Transverse colon (tissue), 4 donors: Measurements from ENCODE around the gene NRARP. TPM values are rescaled to one million over a fixed set of nuclear protein-coding genes. Genes with fewer than 3 reads are reported as not detected.

Experiments used
- DNase-seq: peaks from one replicate; pipeline ENCODE4 v3.0.0-alpha.2; 2019
- H3K27ac ChIP-seq, 4 donors: fragments of 200-600 bp; sonication (generic); 2 replicates each; pipeline ENCODE4 v1.5.1; 2016 to 2018; ENCODE audit warnings: inconsistent platforms in 4 of 4
- H3K27me3 ChIP-seq: fragments of 200-600 bp; sonication (generic); 2 replicates; pipeline ENCODE4 v1.5.1; 2017; ENCODE audit warnings: inconsistent platforms
- H3K36me3 ChIP-seq, 4 donors: fragments of 200-600 bp; sonication (generic); 2 replicates each; pipeline ENCODE4 v1.5.1; 2017 to 2019; ENCODE audit warnings: inconsistent platforms in 4 of 4
- H3K4me1 ChIP-seq, 4 donors: fragments of 200-600 bp; sonication (generic); 2 replicates each; pipeline ENCODE4 v1.5.1; 2017 to 2020; ENCODE audit warnings: inconsistent platforms in 4 of 4
- H3K4me3 ChIP-seq, 4 donors: fragments of 200-600 bp; sonication (generic); 1 replicate in 1 of 4; 2 replicates in 3 of 4; pipeline versions ENCODE4 v1.5.1 to v1.6.1; 2017 to 2019; ENCODE audit warnings: inconsistent platforms in 4 of 4
- H3K9me3 ChIP-seq, 2 donors: fragments of 200-600 bp; sonication (generic); 2 replicates each; pipeline ENCODE4 v1.5.1; 2017 to 2019; ENCODE audit warnings: inconsistent platforms in 2 of 2
- EP300 ChIP-seq: sonication (generic); formaldehyde crosslinking; IDR thresholded peaks from one replicate; pipeline ENCODE4 v1.6.1; 2017; ENCODE audit warnings: antibody characterized with exemption, low read depth
- POLR2A ChIP-seq: fragments of 450-650 bp; IDR thresholded peaks from one replicate; pipeline ENCODE4 v1.6.1; 2016; ENCODE audit warnings: antibody characterized with exemption, mild to moderate bottlenecking, moderate library complexity
- POLR2AphosphoS5 ChIP-seq, 3 donors: sonication (generic); formaldehyde crosslinking; IDR thresholded peaks; one replicate each; pipeline ENCODE4 v1.6.1; 2016; ENCODE audit warnings: antibody characterized with exemption in 3 of 3
- WGBS, 2 donors: methylation state at CpG; one replicate each; pipeline ENCODE4 v1.1.5; 2018; ENCODE audit warnings: low coverage in 1 of 2; 5-methylcytosine and 5-hydroxymethylcytosine counted together
- in situ Hi-C, 4 donors: fragments of 200-750 bp; cut with MboI; loops; one replicate each; pipeline versions ENCODE4 v1.15.0 to v1.15.1; 2017; ENCODE audit warnings: low sequenced_read_pairs in 3 of 4, low pct_ligation_motif_present in 1 of 4, low pct_unique_long_range_greater_than_20kb in 1 of 4
- intact Hi-C: fragments of 100-400 bp; cut with DNase I; formaldehyde crosslinking; loops from one replicate; pipeline ENCODE4 v1.15.1; 2023; ENCODE audit warnings: low total_unique reads
- total RNA-seq, 4 donors: library from RNA; depleted of rRNA; stranded (reverse); fragments of >200 nt; gene quantifications; one replicate each; pipeline ENCODE4 v1.1.0, GENCODE V29; 2016
- TF ChIP-seq, protein P1 (sequence below), 5 experiments: fragments of 200-600 bp in 3 of 5; fragments of 450-650 bp in 2 of 5; sonication (generic) in 3 of 5; IDR thresholded peaks; 1 replicate in 2 of 5; 2 replicates in 3 of 5; pipeline ENCODE4 v1.5.1; 2016 to 2017; ENCODE audit warnings: antibody characterized with exemption in 5 of 5, inconsistent platforms in 3 of 5, mild to moderate bottlenecking in 2 of 5, moderate library complexity in 1 of 5

NRARP gene
- total RNA-seq, 4 donors from 2014 or later, result 92.0 to 343 (median 134) TPM

DNA sequence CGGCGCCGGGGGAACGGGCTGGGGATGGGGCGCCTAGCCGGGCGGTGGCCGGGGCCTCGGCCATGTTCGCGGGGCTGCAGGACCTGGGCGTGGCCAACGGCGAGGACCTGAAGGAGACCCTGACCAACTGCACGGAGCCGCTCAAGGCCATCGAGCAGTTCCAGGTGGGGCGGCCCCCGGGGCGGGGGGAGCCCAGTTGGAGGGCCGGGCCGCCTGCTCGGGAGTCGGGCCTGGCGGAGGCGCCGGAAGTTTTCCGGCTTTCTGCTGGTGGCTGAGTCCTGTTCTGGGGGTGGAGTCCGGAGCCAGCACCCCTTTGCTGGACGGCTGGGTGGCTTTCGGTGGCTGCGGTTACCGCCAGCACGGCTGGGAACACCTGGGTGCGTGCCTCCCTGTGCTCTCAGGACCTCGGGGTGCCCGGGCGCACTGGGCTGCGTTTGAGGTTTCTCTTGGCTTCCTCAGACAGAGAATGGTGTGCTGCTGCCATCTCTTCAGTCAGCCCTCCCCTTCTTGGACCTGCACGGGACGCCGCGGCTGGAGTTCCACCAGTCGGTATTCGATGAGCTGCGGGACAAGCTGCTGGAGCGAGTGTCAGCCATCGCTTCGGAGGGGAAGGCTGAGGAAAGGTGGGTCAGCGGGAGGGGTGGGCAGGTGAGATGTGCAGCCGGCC, 46.5 kb downstream of the NRARP start:
- intact Hi-C loops, result no loop called here
- Histone ChIP-seq H3K27ac (peak overlapping the region; percentile 88 to 91 (median 89)), H3K4me3 (peak overlapping the region; percentile 90 to 98 (median 96)), H3K27me3 (no peaks in the 10 kb centered on the region), H3K36me3 (peaks cover 0 to 7% (median 3%) of the 10 kb centered on the region in 4 donors), H3K4me1 (peaks cover 21 to 31% (median 24%) of the 10 kb centered on the region in 4 donors), H3K9me3 (no peaks in the 10 kb centered on the region)
- 1% methylated on average over 45 of the region's 51 CpGs; no CpG with 5 or more reads in 1 of the 2 donors for WGBS, 2 donors
- DNase-seq, result peak; percentile 60
- no peak for TF ChIP-seq EP300
- TF ChIP-seq POLR2AphosphoS5 (IDR thresholded peaks at IDR 0.05), result no peak
- TF ChIP-seq POLR2A, result peak; percentile 6
- TF ChIP-seq, protein P1, sequence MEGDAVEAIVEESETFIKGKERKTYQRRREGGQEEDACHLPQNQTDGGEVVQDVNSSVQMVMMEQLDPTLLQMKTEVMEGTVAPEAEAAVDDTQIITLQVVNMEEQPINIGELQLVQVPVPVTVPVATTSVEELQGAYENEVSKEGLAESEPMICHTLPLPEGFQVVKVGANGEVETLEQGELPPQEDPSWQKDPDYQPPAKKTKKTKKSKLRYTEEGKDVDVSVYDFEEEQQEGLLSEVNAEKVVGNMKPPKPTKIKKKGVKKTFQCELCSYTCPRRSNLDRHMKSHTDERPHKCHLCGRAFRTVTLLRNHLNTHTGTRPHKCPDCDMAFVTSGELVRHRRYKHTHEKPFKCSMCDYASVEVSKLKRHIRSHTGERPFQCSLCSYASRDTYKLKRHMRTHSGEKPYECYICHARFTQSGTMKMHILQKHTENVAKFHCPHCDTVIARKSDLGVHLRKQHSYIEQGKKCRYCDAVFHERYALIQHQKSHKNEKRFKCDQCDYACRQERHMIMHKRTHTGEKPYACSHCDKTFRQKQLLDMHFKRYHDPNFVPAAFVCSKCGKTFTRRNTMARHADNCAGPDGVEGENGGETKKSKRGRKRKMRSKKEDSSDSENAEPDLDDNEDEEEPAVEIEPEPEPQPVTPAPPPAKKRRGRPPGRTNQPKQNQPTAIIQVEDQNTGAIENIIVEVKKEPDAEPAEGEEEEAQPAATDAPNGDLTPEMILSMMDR (IDR thresholded peaks at IDR 0.05), result no peak
- in situ Hi-C loops, result no loop called here

DNA sequence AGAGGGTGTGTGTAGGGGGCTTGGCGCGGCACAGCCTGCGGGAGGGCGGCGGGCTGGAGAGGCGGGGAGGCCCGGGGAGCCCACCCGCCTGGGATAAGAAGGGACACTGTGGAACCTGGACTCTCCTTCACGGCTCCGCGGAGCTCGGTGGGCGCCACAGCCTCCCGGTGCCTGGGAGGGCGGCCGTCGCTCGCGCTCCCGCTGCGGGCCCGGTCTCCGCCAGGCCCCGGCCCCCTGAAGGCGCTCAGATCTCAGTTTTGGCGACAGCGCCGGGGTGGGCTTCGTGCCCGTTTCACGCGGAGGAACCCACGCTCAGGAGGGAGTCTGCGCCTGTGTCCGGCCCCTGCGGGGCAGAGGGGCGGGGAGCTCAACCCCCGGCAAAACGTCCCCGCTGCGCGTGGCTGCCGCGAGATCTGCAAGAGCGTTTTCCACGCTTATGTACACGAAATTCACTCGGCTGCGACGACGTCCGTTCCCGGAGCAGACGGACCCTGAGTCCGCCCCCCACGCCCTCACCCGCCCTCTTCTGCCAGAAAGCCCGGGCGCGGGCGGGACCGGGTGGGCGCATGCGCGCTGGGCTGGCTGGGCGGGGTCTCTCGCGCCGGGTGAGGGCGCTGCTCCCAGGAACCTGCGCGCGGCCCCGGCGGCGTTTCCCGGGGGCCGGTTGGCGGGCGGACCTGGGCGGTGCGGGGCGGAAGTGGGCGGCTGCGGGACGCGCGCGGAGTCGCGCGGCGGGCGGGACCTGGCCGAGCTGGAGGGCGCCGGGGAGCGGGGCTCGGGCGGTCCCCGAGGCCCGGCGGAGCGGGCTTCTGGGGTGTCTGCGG, 47.2 kb downstream of the NRARP start, which contains the start of gene NELFB:
NELFB (plus strand) TSS at position 704 of the 824 bp plus-strand sequence.
- Histone ChIP-seq H3K36me3 (peaks cover 0 to 7% (median 3%) of the 10 kb centered on the region in 4 donors), H3K4me1 (peaks cover 21 to 31% (median 24%) of the 10 kb centered on the region in 4 donors), H3K27ac (peak within 1 kb of the TSS; percentile 88 to 91 (median 89)), H3K27me3 (no peaks in the 10 kb centered on the region), H3K4me3 (peak within 1 kb of the TSS; percentile 90 to 98 (median 96)), H3K9me3 (no peaks in the 10 kb centered on the region)
- peak; percentile 97 for DNase-seq
- TF ChIP-seq EP300, result no peak
- TF ChIP-seq POLR2A, result peak; percentile 80
- peak; percentile 86 to 93 (median 93) for TF ChIP-seq POLR2AphosphoS5 (IDR thresholded peaks at IDR 0.05)
- WGBS, 2 donors, result 2% methylated on average over 70 of the region's 105 CpGs; no CpG with 5 or more reads in 1 of the 2 donors
- intact Hi-C loops (no loop called here), in situ Hi-C loops (no loop called here)

DNA sequence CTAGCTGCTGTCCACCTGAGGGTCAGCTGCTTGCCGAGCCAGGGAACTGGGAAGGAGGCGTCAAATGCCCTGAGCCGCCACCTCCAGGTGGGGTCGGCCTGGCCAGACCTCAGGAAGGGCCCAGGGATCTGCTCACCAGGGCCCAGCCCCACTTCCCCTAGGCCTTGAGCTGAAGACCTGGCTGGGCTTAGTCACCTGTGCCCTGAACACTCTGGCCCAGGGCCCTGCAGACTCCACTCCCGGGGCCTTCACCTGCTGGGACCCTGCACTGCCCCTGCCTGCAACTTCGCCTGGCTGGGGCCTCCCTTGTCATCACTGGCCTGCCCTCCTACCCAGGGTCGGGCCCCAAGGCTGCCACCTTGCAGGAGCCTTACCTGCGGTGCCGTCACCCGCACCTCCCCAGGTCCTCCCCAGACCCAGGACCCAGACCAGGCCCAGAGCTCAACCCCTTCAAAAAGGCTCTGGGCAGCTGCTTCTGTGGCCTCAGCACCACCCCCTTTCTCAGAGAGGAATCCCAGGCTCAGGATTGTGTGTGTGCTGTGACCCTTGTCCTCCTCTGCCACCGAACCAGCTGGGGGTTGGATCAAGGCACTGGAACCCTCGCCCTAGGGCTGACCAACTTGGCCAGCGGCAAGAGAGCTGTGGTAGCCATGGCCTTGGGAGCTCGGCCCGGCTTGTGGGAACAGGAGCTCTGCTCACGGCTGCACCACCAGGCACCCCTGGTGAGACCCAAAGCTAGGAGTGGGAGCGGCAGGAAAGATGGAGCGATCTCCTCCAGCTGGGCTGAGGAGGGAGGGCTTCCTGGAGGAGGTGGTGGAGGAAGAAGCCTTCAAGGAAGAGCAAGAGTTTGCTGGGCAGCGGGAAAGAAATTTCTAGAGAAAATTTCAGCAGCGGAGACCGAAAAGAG, 48.1 kb downstream of the NRARP start:
- WGBS, 2 donors, result 45% methylated on average over 20 of the region's 21 CpGs; no CpG with 5 or more reads in 1 of the 2 donors
- Histone ChIP-seq H3K4me3 (peak overlapping the region; percentile 67 to 98 (median 92)), H3K4me1 (peaks cover 21 to 31% (median 24%) of the 10 kb centered on the region in 4 donors), H3K36me3 (peaks cover 0 to 6% (median 2%) of the 10 kb centered on the region in 4 donors), H3K27me3 (no peaks in the 10 kb centered on the region), H3K9me3 (no peaks in the 10 kb centered on the region), H3K27ac (peak overlapping the region; percentile 88 to 91 (median 89))
- TF ChIP-seq, protein P1 (IDR thresholded peaks at IDR 0.05), result no peak
- TF ChIP-seq EP300 (no peak), POLR2AphosphoS5 (IDR thresholded peaks at IDR 0.05) (peak in 1 of 3 donors; percentile 24), POLR2A (no peak)
- DNase-seq, result no peak
- in situ Hi-C loops, result no loop called here
- intact Hi-C loops, result no loop called here
